OCI-M2 (cell line): Measurements from ENCODE around the gene PLEK.
A peak's percentile ranks its signal among the peaks of the same experiment; 100 is the strongest.
"Not testable (repeated sequence)": the region's sequence is repeated elsewhere in the genome, so short reads cannot be mapped to it uniquely, and the experiment has no call there.

Experiments used
- DNase-seq: peaks from one replicate; lab custom pipeline; 2025; ENCODE audit not compliant: unreplicated experiment; lab: John Stamatoyannopoulos, UW

Gene PLEK

DNA sequence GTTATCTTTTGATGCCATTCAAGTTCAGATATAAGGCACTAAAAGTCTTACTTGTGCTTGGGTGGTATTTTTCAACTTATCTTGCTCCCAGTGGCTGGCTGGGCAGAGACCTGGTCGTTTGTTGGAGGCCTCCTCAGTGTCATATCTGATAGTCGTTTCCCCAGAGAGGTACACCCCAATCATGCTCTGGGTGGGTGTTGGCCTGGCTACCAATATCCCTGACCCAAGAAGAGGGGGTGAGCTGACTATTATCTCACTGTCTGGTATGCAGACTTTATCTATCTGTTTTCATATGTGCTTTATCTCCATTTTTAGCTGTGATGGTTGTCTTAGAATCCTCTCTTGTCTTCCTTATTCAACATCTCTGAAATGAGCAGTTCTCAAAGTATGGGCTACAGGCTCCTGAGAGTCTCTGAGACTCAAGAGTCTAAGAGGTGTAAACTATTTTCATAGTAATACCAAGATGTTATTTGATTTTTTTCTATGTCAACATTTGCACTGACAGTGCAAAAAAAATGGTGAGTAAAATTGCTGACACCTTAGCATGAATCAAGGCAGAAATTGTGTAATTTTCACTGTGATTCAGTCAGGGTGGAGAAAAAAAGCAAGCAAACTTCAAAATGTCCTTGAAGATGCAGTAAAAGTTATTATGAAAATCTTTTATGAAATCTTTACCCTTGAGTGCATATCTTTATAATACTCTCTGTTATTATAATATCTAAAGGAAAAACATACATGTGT is 12.3 kb upstream of the PLEK start:
- peak; percentile 61 for DNase-seq

DNA sequence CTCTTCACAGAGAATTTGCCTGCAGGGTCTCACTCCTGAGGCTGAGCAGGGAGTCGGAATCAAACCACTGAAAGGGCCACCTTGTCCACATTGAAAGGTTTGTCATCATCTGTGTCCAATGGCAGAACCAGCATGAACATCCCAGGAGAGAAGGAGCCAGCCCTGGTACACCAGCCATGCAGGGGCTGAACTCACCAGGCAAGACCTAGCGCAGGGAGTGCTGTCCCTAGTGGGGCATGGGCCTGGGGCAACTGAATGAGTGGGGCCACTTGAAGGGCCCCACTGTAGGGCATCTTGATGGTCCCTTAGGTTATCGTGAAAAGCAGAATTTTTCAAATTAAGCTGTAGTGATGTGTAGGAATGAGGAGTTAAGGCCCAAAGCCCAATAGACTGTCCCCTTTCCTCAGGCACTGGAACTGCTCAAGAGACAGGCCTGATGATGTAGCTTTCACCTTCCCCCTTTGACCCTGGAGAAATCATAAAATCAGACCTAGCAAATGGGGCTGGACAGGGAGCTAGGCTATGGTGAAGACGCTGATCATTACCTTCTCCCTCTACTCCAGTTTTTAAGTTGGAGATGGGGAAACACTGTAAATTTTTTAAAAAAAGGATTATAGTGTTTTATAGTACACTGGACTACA is 8.4 kb upstream of the PLEK start:
- no peak for DNase-seq

DNA sequence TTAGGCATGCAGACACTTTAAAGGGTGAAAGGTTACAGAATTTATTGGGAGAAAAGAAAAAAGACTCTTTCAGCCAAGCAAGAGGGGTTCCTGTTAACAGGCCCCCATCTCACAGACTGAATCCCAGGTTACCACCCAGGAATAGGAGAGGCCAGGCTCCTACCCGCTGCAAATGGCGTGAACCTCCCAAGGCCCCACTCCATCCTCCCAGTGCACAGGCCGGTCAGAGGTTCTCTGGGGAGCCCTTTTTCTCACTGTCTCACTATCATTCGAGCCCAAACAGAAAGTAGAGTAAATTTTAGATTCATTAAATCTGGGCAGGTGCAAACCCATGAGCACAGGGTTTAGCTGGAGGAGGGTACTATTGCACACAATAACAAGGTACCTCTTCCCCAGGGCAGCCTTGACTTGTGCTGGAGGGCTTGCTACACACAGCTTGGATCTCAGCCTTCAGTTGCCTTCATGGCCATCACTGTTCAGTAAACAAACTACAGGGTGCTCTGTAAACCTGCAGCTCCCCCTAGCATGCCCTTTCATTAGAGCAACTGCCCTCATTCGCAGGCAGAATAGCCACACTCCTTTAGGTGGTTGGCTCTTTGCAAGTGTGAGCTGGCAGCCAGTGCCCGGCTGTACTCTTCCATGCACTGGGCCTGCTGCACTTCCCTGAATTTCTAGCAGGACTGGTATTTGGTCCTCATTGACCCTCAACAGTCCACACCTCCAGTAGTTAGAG is 7.3 kb upstream of the PLEK start:
- DNase-seq, result peak; percentile 45

DNA sequence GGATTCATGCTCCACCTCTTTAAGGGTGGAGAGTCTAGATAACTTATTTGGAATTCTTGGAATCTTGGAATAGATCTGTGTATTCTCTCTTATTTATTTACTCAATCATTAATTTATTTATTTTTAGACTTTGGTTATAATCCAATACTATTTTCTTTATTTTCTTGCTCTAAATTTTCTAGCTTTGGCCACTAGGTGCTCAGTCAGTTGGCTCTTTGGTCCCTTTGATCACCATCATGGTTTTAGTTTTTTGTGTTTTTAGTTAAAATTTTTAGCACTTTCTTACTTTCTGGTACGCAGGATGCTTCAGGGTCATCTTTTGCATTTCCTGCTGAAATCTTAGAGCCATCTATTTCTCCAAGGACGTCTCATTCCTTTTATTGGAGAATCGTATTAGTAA is 5.2 kb upstream of the PLEK start:
- no peak for DNase-seq

DNA sequence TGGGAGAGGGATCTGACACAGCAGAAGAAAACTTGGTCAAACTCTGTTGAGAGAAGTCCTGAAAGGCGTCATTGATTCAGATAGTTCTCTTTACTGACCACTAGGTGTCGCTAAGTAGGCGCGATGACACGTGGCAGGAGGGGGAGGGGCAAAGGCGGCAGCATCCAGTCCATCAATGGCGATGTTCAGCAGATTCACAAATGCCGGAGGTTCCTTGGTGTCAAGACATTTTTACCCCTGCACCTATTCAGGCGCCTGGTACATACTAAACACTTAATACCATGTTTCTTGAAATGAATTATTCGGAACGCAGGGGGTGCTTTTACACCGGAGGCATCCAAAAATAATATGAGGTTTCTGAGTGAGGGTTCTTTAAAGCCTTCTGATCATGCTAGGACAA is 3.0 kb upstream of the PLEK start:
- DNase-seq, result no peak

DNA sequence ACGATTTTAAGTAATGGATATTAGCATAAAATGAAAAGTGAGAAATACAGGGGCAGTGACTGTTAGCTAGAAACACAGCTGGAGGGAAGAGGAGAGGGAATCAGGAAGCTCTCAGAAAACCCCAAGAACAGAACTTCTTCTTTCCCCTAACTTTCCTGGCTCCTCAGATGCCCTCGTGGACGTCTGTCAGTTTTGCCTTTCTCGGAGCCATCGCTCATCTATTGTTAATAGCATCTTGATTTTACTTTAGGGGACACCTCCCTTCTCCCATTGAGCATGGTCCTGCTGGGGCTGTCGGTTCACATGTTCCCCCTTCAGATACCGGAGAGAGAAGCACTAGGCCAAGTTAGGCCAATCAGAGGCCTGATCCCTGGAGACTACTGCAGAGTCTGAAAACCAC is 2.3 kb upstream of the PLEK start:
- DNase-seq, result no peak

DNA sequence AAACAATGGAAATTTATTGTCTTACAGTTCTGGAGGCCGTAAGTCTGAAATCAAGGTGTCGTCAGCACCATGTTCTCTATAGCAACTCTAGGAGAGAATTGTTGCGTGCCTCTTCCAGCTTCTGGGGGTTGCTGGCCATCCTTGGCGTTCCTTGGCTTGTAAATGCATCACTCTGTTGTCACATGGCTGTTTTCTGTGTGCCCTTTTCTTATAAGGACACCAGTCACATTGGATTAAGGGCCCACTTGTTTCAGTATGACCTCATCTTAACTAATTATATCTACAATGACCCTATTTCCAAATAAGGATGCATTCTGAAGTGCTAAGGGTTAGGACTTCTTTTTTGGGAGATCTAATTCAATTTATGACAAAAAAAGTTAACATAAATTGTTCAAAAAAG is 1.4 kb upstream of the PLEK start:
- no peak for DNase-seq

DNA sequence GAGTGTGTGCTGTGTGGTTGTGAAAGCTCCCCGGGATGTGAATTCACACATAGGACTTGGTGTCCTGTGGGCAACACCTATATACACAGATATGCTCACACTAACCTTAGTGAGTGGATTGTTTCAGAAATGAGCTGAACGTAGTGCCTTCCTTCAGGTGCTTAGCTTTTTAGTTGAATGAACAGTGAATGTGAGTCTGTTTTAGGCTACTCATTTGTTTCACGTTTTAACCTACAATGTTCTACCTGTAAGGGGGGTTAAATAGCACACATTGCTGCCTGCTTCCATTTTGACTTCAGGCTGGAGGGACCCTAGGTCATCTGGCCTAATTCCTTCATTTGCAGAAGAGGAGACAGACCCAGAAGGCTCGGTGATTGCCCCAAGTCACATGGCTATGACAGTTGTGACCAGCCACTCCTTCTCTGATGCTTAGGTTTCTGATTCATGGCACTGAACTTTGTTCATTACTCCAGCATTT is 1.0 kb downstream of the PLEK start:
- DNase-seq, result no peak

DNA sequence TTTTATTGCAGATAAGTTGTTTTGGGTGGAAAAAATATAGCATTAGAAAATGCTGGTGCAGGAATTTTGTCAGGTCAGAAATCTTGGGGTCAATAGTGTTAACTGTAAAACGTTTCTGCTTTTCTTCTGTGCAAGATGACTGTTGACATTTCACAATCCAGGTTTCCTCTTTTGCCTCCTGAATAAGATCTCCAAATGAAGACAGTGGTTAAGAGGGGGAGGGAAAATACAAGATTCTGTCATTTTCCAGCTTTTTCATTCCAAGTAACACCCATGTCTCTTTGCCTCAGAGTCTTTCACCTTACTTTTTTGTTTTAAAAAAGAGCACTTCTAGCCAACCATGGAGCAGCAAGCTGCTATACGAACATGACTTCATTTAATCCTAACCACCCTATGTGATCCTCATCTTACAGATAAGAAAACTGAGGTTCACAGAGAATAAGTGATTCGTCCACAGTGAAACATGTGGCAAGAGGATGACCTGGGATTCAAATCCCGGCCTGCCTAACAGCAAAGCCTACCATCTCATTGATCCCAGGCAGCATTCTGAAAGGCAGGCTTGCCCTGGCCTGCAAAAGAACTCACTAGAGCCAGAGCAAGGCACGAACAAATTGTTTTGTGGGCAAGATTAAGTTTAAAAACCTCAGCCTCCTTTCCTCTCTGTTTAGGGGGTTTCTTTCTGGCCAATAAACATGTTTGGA is 3.0 kb downstream of the PLEK start:
- no peak for DNase-seq

DNA sequence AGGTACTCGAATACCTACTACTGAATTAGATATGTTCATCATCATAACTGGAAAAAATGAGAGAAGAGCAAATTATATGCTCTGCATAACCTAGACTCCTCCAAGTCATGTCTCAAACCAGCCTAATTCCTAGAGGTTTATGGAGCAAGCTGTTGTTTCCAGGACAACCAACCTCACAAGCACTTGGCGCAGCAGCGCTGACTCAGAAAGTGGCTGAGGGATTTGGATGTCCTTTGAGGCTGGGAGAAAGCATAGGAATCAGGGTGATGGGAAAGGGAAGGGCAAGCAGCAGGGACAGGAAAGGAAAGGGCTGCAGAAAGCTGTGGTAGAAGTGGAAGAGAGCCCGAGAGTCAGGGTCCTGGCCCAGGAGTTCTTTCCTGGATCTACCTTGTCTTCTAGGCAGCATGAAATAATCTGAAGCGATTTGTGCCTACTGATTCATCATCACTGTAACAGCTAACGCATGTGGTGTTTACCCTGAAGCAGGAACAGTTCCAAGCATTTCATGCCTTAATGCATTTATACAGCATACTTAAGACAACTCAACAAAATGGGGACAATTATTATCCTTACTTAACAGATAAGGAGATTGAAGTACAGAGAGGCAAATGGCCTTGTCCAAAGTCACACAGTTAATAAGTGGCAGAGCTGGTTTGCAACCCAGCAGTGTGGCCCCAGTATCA is 3.7 kb downstream of the PLEK start:
- DNase-seq, result no peak

DNA sequence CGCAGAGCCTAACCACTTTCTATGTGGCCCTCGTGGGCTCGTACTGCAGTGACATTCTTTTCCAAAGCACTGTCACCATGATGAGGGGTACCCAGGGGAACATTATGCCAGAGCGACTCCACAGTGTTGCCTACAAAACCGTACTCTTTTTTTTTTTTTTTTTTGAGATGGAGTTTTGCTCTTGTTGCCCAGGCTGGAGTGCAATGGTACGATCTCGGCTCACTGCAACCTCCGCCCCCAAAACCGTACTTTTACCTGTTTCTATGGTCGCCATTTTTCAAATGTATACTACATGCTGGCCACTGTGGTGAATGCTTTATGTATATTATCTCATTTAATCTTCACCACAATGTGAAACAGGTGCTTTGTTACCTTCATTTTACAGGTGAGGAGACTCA is 4.3 kb downstream of the PLEK start:
- DNase-seq, result no peak

DNA sequence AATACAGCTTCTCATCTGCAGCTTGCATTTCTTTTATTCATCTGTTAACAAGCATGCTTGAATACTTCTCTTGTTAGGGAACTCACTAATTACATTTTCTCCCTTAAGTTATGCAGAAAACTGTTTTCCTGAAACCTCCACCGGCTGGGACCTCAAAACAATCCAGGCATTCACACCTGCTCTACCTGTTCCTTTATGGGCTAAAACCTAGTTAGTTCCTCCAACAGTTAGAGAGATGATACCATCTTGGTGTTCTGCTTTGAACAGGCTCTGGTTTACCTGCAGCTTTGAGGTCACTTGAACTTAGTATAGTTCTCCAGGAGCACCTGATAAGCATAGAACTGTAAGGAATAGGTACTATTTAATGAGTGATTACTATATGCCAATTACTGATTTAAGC is 6.1 kb downstream of the PLEK start:
- DNase-seq, result no peak

DNA sequence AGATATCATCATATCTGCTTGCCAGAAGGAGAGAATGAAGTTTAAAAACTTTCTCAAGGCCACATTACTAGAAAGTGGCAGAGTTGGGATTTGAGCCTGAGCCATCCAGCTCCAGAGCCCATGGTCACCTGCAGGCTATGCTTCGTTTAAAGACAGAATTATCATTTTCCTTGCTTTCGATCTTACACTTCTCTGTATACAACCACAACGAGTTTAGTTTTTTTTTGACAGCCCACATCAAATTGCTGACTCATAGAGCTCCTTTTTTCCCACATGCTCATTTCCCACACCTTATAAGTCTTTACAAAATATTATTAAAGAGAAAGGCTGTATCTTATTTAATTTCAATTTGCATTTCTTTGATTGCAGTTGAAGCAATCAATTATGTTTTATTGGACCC is 6.5 kb downstream of the PLEK start:
- no peak for DNase-seq

DNA sequence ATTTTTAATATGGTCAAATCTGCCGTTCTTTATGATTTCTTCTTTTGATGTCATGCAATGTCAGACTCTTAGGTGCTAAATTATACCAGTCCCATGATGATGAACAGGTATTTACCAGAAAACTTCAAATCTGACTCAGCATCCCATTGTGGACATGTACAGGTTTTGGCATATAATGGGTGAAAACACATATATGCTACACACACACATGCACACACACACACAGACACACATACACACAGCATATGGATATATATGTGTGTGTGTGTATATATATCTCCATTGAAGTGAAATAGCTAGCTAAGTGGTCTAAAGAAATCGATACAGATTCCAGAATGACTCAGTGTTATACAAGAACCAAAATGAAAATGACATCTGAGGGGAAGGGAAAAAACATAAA is 7.4 kb downstream of the PLEK start:
- no peak for DNase-seq

DNA sequence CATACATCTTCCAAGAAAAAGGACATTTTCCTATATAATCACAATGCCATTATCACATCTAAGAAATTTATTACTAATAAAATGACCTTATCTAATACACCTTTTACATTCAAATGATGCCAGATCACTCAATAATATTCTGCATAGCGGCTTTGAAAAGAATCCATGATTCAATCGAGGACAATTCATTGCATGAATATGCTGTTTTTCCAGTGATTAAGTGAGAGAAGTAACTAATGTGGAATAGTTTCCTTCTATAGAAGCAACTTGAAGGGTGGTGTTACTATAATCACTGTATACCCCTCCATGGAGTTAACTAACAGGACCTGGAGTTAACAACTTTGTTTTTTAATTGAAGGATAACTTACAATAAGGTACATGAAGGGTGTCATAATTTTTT is 9.1 kb downstream of the PLEK start:
- DNase-seq, result no peak

DNA sequence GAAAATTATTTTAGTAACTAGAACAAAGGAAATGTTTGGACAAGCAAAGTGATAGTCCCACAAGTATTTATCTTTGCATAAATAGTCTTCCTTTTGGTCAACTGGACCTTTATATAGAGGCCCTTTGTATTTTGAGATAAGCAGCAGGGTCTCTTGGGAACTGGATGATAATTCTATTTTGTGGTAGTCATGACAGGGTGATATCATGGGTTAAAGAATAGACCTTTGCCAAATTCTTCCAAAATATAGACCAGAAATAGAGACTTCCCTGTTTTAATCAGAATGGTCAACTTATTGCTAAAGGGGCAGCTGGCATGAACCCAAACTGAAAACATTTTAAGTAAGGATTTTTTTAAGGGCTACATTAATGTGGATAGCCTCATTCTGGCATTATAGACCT is 10.5 kb downstream of the PLEK start:
- peak; percentile 70 for DNase-seq

DNA sequence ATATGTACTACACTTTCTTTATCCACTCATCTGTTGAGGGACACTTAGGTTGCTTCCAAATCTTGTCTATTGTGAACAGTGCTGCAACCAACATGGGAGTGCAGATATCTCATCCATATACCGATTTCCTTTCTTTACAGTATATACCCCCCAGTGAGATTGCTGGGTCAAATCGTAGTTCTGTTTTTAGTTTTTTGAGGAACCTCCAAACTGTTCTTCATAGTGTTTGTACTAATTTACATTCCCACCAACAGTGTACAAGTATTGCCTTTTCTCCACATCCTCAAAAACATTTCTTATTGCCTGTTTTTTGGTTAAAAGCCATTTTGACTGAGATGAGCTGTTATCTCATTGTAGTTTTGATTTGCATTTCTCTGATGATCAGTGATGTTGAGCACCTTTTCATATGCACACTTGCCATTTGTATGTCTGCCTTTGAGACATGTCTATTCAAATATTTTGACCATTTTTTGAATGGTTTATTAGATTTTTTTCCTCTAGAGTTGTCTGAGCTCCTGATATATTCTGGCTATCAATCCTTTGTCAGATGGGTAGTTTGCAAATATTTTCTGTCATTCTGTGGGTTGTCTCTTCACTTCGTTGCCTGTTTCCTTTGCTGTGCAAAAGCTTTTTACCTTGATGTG is 12.2 kb downstream of the PLEK start:
- DNase-seq, result no peak

DNA sequence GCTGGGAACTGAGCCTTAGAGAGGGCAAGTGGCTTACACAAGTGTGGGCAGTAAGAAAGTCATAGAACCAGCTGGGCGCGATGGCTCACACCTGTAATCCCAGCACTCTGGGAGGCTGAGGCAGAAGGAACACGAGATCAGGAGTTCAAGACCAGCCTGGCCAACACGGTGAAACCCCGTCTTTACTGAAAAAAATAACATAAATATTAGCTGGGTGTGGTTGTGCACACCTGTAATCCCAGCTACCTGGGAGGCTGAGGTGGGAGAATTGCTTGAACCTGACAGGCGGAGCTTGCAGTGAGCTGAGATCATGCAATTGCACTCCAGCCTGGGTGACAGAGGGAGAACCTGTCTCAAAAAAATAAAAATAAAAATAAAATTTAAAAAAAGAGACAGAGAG is 13.7 kb downstream of the PLEK start:
- DNase-seq, result not testable (repeated sequence)

DNA sequence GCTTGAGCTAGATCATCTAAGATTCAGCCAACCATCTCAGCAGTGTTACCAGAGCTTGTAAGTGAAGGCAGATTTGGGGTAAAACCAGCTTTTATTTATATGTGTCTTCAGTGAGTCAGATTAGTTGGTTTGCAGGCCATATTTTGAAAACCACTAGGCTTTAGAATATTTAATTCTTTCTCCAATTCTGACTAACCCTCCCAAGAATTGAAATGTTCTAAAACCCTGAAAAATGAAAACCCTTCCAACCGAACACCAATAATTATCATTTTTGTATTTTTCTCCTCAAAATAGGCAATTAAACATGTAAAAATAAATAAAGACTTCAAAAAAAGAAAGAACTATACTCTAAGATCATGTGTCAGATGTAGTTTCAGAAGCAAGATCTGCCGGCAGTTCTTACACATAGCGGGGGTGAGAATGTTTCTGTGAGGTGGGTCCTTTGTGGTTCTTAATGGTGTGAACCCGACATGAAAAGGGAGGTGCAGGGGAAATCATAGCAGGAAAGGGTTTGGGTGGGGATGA is 14.2 kb downstream of the PLEK start:
- DNase-seq, result no peak

DNA sequence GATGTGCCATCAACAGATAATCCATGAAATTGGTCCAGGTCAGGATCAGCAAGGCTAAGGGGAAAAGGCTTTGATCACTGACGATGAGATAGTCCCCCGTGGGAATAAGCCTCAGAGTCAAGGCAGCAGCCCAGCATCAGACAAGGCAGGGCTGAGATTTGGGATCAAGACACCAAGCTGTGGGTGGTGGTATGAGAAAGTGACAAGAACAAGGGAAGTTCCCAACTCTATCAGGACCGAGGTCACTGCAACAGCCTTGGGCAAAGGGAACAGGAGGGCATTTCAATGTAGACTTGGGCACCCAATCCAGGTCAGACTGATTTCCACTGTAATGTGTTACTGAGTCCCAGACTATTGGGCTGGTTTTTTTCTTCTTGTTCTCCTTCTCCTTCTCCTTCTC is 18.7 kb downstream of the PLEK start:
- no peak for DNase-seq
